HepG2 (cell line): ENCODE data around the gene NDRG2. TPM values are rescaled to one million over a fixed set of nuclear protein-coding genes. Genes with fewer than 3 reads are reported as not detected.

Source experiments
- ARID3A ChIP-seq: IDR thresholded peaks from 2 replicates; pipeline ENCODE4 v1.6.1; 2012; ENCODE audit warnings: low read depth, low read length, improper control_type of control experiment
- ELF1 ChIP-seq: sonication (generic); formaldehyde crosslinking; IDR thresholded peaks from 2 replicates; pipeline ENCODE4 v1.4.0; 2020; ENCODE audit warnings: missing genetic modification reagents
- HNF4A ChIP-seq: sonication (generic); formaldehyde crosslinking; IDR thresholded peaks from 2 replicates; pipeline ENCODE4 v1.4.0; 2020; ENCODE audit warnings: missing genetic modification reagents
- HNRNPH1 ChIP-seq: fragments of 200-400 bp; formaldehyde crosslinking; optimal IDR thresholded peaks from 2 replicates; pipeline ENCODE3; 2017; ENCODE audit warnings: mild to moderate bottlenecking, low read depth, low read length
- IRF9 ChIP-seq: sonication (generic); formaldehyde crosslinking; IDR thresholded peaks from 2 replicates; pipeline ENCODE4 v1.8.0; 2022; ENCODE audit warnings: missing genetic modification reagents, mild to moderate bottlenecking, borderline replicate concordance
- KAT8 ChIP-seq: IDR thresholded peaks from 2 replicates; pipeline ENCODE4 v1.6.1; 2016; ENCODE audit warnings: missing genetic modification reagents, missing compliant biosample characterization
- KDM5B ChIP-seq: sonication (generic); formaldehyde crosslinking; IDR thresholded peaks from 2 replicates; pipeline ENCODE4 v1.4.0; 2020; ENCODE audit warnings: missing genetic modification reagents, mild to moderate bottlenecking, borderline replicate concordance
- POLR2AphosphoS5 ChIP-seq: IDR thresholded peaks from 2 replicates; pipeline ENCODE4 v1.6.1; 2012; ENCODE audit warnings: low read depth, low read length
- RARA ChIP-seq: IDR thresholded peaks from 2 replicates; pipeline ENCODE4 v1.6.1; 2016; ENCODE audit warnings: missing genetic modification reagents, missing compliant biosample characterization
- ZNF766 ChIP-seq: sonication (generic); formaldehyde crosslinking; IDR thresholded peaks from 2 replicates; pipeline ENCODE4 v1.5.0; 2020; ENCODE audit warnings: missing genetic modification reagents, borderline replicate concordance
- ZNF776 ChIP-seq: sonication (generic); formaldehyde crosslinking; IDR thresholded peaks from 2 replicates; pipeline ENCODE4 v1.4.0; 2020; ENCODE audit warnings: mild to moderate bottlenecking, missing genetic modification reagents
- ZSCAN9 ChIP-seq: IDR thresholded peaks from 2 replicates; pipeline ENCODE4 v1.6.1; 2016; ENCODE audit warnings: borderline replicate concordance
- polyA plus RNA-seq, 8 experiments: library from polyadenylated mRNA; depleted of rRNA in 3 of 8; stranded (reverse) in 7 of 8; unstranded in 1 of 8; fragments of >200 nt; fragmentation: Illumina TruSeq in 4 of 8; extraction: Trizol in 4 of 8; gene quantifications; 2 replicates each; pipeline versions ENCODE4 v1.2.1 to v1.2.3, GENCODE V29; 2011 to 2016; ENCODE audit warnings: low read depth in 4 of 8, missing spikeins in 1 of 8, mixed read lengths in 1 of 8; ENCODE audit not compliant: insufficient read depth in 1 of 8
- total RNA-seq, 5 experiments: library from RNA; depleted of rRNA; stranded (reverse); fragments of >200 nt; fragmentation: Illumina TruSeq; extraction: Trizol; gene quantifications; 2 replicates each; pipeline ENCODE4 v1.2.3, GENCODE V29; 2016; ENCODE audit warnings: low read depth in 1 of 5
- TF ChIP-seq, protein P1 (sequence below): IDR thresholded peaks from 2 replicates; pipeline ENCODE4 v1.6.1; 2016; ENCODE audit warnings: missing genetic modification reagents, missing compliant biosample characterization
- TF ChIP-seq, protein P2 (sequence below): sonication (generic); formaldehyde crosslinking; IDR thresholded peaks from 2 replicates; pipeline ENCODE4 v1.5.0; 2020; ENCODE audit warnings: mild to moderate bottlenecking, missing genetic modification reagents, borderline replicate concordance
- TF ChIP-seq, protein P3 (sequence below): IDR thresholded peaks from 2 replicates; pipeline ENCODE4 v1.4.0; 2020; ENCODE audit warnings: mild to moderate bottlenecking, missing genetic modification reagents
- TF ChIP-seq, protein P4 (sequence below): IDR thresholded peaks from 2 replicates; pipeline ENCODE4 v1.6.1; 2016; ENCODE audit warnings: low read depth, control low read depth

Gene NDRG2
- total and polyA plus RNA-seq, 2 of the 13 experiments (the other 11 are each of a cell fraction or from before 2014, with no cell fraction given): 27.2 to 189 TPM

- TF ChIP-seq KAT8 (CRISPR knock-in tag) (no peak), HNRNPH1 (no peak), ZSCAN9 (CRISPR knock-in tag) (no peak), RARA (CRISPR knock-in tag) (peak; percentile 80), HNF4A (CRISPR knock-in tag) (peak; percentile 83), ZNF766 (CRISPR knock-in tag) (no peak), ZNF776 (CRISPR knock-in tag) (no peak), ARID3A (no peak), KDM5B (CRISPR knock-in tag) (peak; percentile 1; the same call in 1 of the 2 replicates), ELF1 (CRISPR knock-in tag) (no peak), IRF9 (CRISPR knock-in tag) (0 out of 2 replicates have a peak, but pooled peaks have one; percentile 31), POLR2AphosphoS5 (peak; percentile 37; the same call in 1 of the 2 replicates)
- TF ChIP-seq, protein P1, sequence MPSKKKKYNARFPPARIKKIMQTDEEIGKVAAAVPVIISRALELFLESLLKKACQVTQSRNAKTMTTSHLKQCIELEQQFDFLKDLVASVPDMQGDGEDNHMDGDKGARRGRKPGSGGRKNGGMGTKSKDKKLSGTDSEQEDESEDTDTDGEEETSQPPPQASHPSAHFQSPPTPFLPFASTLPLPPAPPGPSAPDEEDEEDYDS (CRISPR knock-in tag): peak; percentile 44; the same call in 1 of the 2 replicates
- TF ChIP-seq, protein P2, sequence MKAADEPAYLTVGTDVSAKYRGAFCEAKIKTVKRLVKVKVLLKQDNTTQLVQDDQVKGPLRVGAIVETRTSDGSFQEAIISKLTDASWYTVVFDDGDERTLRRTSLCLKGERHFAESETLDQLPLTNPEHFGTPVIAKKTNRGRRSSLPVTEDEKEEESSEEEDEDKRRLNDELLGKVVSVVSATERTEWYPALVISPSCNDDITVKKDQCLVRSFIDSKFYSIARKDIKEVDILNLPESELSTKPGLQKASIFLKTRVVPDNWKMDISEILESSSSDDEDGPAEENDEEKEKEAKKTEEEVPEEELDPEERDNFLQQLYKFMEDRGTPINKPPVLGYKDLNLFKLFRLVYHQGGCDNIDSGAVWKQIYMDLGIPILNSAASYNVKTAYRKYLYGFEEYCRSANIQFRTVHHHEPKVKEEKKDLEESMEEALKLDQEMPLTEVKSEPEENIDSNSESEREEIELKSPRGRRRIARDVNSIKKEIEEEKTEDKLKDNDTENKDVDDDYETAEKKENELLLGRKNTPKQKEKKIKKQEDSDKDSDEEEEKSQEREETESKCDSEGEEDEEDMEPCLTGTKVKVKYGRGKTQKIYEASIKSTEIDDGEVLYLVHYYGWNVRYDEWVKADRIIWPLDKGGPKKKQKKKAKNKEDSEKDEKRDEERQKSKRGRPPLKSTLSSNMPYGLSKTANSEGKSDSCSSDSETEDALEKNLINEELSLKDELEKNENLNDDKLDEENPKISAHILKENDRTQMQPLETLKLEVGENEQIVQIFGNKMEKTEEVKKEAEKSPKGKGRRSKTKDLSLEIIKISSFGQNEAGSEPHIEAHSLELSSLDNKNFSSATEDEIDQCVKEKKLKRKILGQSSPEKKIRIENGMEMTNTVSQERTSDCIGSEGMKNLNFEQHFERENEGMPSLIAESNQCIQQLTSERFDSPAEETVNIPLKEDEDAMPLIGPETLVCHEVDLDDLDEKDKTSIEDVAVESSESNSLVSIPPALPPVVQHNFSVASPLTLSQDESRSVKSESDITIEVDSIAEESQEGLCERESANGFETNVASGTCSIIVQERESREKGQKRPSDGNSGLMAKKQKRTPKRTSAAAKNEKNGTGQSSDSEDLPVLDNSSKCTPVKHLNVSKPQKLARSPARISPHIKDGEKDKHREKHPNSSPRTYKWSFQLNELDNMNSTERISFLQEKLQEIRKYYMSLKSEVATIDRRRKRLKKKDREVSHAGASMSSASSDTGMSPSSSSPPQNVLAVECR: no peak
- TF ChIP-seq, protein P3, sequence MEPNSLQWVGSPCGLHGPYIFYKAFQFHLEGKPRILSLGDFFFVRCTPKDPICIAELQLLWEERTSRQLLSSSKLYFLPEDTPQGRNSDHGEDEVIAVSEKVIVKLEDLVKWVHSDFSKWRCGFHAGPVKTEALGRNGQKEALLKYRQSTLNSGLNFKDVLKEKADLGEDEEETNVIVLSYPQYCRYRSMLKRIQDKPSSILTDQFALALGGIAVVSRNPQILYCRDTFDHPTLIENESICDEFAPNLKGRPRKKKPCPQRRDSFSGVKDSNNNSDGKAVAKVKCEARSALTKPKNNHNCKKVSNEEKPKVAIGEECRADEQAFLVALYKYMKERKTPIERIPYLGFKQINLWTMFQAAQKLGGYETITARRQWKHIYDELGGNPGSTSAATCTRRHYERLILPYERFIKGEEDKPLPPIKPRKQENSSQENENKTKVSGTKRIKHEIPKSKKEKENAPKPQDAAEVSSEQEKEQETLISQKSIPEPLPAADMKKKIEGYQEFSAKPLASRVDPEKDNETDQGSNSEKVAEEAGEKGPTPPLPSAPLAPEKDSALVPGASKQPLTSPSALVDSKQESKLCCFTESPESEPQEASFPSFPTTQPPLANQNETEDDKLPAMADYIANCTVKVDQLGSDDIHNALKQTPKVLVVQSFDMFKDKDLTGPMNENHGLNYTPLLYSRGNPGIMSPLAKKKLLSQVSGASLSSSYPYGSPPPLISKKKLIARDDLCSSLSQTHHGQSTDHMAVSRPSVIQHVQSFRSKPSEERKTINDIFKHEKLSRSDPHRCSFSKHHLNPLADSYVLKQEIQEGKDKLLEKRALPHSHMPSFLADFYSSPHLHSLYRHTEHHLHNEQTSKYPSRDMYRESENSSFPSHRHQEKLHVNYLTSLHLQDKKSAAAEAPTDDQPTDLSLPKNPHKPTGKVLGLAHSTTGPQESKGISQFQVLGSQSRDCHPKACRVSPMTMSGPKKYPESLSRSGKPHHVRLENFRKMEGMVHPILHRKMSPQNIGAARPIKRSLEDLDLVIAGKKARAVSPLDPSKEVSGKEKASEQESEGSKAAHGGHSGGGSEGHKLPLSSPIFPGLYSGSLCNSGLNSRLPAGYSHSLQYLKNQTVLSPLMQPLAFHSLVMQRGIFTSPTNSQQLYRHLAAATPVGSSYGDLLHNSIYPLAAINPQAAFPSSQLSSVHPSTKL (CRISPR knock-in tag): peak; percentile 14; the same call in 1 of the 2 replicates
- TF ChIP-seq, protein P4, sequence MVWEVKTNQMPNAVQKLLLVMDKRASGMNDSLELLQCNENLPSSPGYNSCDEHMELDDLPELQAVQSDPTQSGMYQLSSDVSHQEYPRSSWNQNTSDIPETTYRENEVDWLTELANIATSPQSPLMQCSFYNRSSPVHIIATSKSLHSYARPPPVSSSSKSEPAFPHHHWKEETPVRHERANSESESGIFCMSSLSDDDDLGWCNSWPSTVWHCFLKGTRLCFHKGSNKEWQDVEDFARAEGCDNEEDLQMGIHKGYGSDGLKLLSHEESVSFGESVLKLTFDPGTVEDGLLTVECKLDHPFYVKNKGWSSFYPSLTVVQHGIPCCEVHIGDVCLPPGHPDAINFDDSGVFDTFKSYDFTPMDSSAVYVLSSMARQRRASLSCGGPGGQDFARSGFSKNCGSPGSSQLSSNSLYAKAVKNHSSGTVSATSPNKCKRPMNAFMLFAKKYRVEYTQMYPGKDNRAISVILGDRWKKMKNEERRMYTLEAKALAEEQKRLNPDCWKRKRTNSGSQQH (CRISPR knock-in tag): no peak; the same call in 1 of the 2 replicates
Observed at GRCh38 chr14:21023817-21024584, 860 bp downstream of the NDRG2 start (continued).
